ENCODE data around the gene ADGRV1. TPM values are rescaled to one million over a fixed set of nuclear protein-coding genes. Genes with fewer than 3 reads are reported as not detected.
A peak's percentile ranks its signal among the peaks of the same experiment; 100 is the strongest.

The ADGRV1 gene
- total and polyA plus RNA-seq, 9 of the 15 experiments (the other 6 are each of a cell fraction or from before 2014, with no cell fraction given): 21.7 to 156 (median 58.2) TPM

DNA sequence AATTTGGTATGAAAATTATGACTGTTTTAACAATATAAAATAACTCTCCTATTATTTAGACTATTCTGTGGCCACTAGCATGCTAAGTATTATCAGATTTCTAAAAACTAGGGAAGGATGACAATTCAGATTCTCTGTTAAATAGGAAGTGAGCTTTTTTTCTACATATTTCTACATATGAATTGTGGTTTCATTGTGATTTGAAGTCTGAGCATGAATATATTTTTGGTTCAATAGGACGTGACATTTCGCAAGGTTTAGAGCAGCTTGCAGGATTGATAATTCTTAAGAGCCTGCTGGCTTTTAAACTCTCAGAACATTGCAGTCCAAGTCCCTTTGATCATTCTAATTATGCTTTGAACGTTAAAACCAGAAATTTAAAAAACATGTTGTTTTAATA lies 82.9 kb downstream of the ADGRV1 start (continued):
- no peak for TF ChIP-seq NR4A1 (CRISPR knock-in tag; IDR thresholded peaks at IDR 0.05)
- no peak for TF ChIP-seq NR4A1 (tag; IDR thresholded peaks at IDR 0.05)
- TF ChIP-seq KLF6 (CRISPR knock-in tag; IDR thresholded peaks at IDR 0.05; ENCODE audit: borderline replicate concordance): no peak
- TF ChIP-seq CBFA2T2 (conservative IDR thresholded peaks at IDR 0.05): no peak; the same call in 1 of the 2 replicates
- no peak for TF ChIP-seq SREBF2 (CRISPR knock-in tag; IDR thresholded peaks at IDR 0.05)
- TF ChIP-seq ZNF57 (CRISPR knock-in tag; IDR thresholded peaks at IDR 0.05): no peak
- TF ChIP-seq PHTF2 (CRISPR knock-in tag; IDR thresholded peaks at IDR 0.05): no peak
- TF ChIP-seq IRF2 (CRISPR knock-in tag; IDR thresholded peaks at IDR 0.05): no peak
- TF ChIP-seq, protein P1, sequence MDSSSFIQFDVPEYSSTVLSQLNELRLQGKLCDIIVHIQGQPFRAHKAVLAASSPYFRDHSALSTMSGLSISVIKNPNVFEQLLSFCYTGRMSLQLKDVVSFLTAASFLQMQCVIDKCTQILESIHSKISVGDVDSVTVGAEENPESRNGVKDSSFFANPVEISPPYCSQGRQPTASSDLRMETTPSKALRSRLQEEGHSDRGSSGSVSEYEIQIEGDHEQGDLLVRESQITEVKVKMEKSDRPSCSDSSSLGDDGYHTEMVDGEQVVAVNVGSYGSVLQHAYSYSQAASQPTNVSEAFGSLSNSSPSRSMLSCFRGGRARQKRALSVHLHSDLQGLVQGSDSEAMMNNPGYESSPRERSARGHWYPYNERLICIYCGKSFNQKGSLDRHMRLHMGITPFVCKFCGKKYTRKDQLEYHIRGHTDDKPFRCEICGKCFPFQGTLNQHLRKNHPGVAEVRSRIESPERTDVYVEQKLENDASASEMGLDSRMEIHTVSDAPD (CRISPR knock-in tag; IDR thresholded peaks at IDR 0.05): no peak
- no peak for TF ChIP-seq RAD51 (IDR thresholded peaks at IDR 0.05; ENCODE audit: borderline replicate concordance, low read depth)
- no peak for TF ChIP-seq ZNF274 (IDR thresholded peaks at IDR 0.05; ENCODE audit: borderline replicate concordance, low read depth, low read length)
- TF ChIP-seq EZH2 (IDR thresholded peaks at IDR 0.05; ENCODE audit: borderline replicate concordance, low read depth, low read length): no peak
- TF ChIP-seq, protein P2, sequence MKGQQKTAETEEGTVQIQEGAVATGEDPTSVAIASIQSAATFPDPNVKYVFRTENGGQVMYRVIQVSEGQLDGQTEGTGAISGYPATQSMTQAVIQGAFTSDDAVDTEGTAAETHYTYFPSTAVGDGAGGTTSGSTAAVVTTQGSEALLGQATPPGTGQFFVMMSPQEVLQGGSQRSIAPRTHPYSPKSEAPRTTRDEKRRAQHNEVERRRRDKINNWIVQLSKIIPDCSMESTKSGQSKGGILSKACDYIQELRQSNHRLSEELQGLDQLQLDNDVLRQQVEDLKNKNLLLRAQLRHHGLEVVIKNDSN (CRISPR knock-in tag; IDR thresholded peaks at IDR 0.05): no peak
- no peak for TF ChIP-seq NFIC (IDR thresholded peaks at IDR 0.05)
- 0 out of 2 replicates have a peak, but pooled peaks have one; percentile 21 for TF ChIP-seq SMARCA4 (IDR thresholded peaks at IDR 0.05)
- TF ChIP-seq, protein P3, sequence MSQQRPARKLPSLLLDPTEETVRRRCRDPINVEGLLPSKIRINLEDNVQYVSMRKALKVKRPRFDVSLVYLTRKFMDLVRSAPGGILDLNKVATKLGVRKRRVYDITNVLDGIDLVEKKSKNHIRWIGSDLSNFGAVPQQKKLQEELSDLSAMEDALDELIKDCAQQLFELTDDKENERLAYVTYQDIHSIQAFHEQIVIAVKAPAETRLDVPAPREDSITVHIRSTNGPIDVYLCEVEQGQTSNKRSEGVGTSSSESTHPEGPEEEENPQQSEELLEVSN (IDR thresholded peaks at IDR 0.05; ENCODE audit: borderline replicate concordance in 1 of 2, extremely low read depth in 1 of 2, insufficient read depth in 1 of 2, insufficient read length in 1 of 2, low read depth in 1 of 2, low read length in 1 of 2, poor library complexity in 1 of 2, severe bottlenecking in 1 of 2): no peak
- no peak for TF ChIP-seq CAMTA2 (CRISPR knock-in tag; conservative IDR thresholded peaks at IDR 0.05)
- TF ChIP-seq LEF1 (IDR thresholded peaks at IDR 0.05): peak; percentile 20; the same call in 1 of the 2 replicates
- TF ChIP-seq, protein P4, sequence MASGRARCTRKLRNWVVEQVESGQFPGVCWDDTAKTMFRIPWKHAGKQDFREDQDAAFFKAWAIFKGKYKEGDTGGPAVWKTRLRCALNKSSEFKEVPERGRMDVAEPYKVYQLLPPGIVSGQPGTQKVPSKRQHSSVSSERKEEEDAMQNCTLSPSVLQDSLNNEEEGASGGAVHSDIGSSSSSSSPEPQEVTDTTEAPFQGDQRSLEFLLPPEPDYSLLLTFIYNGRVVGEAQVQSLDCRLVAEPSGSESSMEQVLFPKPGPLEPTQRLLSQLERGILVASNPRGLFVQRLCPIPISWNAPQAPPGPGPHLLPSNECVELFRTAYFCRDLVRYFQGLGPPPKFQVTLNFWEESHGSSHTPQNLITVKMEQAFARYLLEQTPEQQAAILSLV (tag; IDR thresholded peaks at IDR 0.05): no peak
- TF ChIP-seq ZNF12 (CRISPR knock-in tag; IDR thresholded peaks at IDR 0.05): no peak
- TF ChIP-seq, protein P5, sequence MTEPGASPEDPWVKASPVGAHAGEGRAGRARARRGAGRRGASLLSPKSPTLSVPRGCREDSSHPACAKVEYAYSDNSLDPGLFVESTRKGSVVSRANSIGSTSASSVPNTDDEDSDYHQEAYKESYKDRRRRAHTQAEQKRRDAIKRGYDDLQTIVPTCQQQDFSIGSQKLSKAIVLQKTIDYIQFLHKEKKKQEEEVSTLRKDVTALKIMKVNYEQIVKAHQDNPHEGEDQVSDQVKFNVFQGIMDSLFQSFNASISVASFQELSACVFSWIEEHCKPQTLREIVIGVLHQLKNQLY (CRISPR knock-in tag; conservative IDR thresholded peaks at IDR 0.05): no peak
- TF ChIP-seq ZBTB1 (CRISPR knock-in tag; IDR thresholded peaks at IDR 0.05; ENCODE audit: borderline replicate concordance, low read depth): no peak
- TF ChIP-seq MCM3 (IDR thresholded peaks at IDR 0.05): no peak
- TF ChIP-seq, protein P6, sequence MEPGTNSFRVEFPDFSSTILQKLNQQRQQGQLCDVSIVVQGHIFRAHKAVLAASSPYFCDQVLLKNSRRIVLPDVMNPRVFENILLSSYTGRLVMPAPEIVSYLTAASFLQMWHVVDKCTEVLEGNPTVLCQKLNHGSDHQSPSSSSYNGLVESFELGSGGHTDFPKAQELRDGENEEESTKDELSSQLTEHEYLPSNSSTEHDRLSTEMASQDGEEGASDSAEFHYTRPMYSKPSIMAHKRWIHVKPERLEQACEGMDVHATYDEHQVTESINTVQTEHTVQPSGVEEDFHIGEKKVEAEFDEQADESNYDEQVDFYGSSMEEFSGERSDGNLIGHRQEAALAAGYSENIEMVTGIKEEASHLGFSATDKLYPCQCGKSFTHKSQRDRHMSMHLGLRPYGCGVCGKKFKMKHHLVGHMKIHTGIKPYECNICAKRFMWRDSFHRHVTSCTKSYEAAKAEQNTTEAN (CRISPR knock-in tag; IDR thresholded peaks at IDR 0.05): no peak
- no peak for TF ChIP-seq ZC3H4 (CRISPR knock-in tag; IDR thresholded peaks at IDR 0.05; ENCODE audit: borderline replicate concordance)

All from K562 (cell line).